Tibial nerve (tissue), 4 donors: ENCODE data around the gene NIPBL.

Experiments
- EP300 ChIP-seq, 2 donors: sonication (generic); formaldehyde crosslinking; IDR thresholded peaks; one replicate each; pipeline ENCODE4 v1.6.1; 2017; ENCODE audit warnings: antibody characterized with exemption in 2 of 2, mild to moderate bottlenecking in 1 of 2
- POLR2A ChIP-seq, 2 donors: fragments of 450-650 bp; IDR thresholded peaks; one replicate each; pipeline ENCODE4 v1.6.1; 2017; ENCODE audit warnings: antibody characterized with exemption in 2 of 2, mild to moderate bottlenecking in 2 of 2, moderate library complexity in 2 of 2
- TF ChIP-seq, protein P1 (sequence below), 5 experiments: fragments of 200-600 bp in 3 of 5; fragments of 450-650 bp in 2 of 5; sonication (generic) in 3 of 5; IDR thresholded peaks; one replicate each; pipeline ENCODE4 v1.5.1; 2016 to 2019; ENCODE audit warnings: antibody characterized with exemption in 5 of 5, mild to moderate bottlenecking in 3 of 5, moderate library complexity in 2 of 5

DNA sequence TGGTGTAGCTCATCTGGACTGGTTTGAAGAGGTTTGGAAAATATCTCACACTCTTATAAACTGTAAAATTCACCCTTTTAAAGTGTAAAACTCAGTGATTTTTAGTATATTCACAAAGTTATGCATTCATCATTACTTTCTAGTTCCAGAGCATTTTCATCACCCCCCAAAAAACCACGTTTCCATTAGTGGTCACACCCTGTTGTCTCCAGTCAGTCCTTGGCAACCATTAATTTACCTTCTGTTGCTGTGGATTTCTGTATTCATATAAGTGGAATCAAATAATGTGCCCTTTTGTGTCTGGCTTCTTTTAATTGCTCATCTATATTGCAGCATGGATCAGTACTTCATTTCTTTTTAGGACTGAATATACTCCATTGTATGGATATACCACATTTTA, 18.4 kb downstream of the NIPBL start:
- TF ChIP-seq, protein P1, sequence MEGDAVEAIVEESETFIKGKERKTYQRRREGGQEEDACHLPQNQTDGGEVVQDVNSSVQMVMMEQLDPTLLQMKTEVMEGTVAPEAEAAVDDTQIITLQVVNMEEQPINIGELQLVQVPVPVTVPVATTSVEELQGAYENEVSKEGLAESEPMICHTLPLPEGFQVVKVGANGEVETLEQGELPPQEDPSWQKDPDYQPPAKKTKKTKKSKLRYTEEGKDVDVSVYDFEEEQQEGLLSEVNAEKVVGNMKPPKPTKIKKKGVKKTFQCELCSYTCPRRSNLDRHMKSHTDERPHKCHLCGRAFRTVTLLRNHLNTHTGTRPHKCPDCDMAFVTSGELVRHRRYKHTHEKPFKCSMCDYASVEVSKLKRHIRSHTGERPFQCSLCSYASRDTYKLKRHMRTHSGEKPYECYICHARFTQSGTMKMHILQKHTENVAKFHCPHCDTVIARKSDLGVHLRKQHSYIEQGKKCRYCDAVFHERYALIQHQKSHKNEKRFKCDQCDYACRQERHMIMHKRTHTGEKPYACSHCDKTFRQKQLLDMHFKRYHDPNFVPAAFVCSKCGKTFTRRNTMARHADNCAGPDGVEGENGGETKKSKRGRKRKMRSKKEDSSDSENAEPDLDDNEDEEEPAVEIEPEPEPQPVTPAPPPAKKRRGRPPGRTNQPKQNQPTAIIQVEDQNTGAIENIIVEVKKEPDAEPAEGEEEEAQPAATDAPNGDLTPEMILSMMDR (IDR thresholded peaks at IDR 0.05): no peak
- TF ChIP-seq EP300 (IDR thresholded peaks at IDR 0.05): no peak
- no peak for TF ChIP-seq POLR2A (IDR thresholded peaks at IDR 0.05)
